ENCODE data around the gene SERPINC1. TPM values are rescaled to one million over a fixed set of nuclear protein-coding genes. Genes with fewer than 3 reads are reported as not detected.
"Not testable (repeated sequence)": the region's sequence is repeated elsewhere in the genome, so short reads cannot be mapped to it uniquely, and the experiment has no call there.

Gene SERPINC1
- total and polyA plus RNA-seq, 10 of the 15 experiments (the other 5 are each of a cell fraction or from before 2014, with no cell fraction given) = 0.11 to 0.44 TPM; not detected in 8

DNA sequence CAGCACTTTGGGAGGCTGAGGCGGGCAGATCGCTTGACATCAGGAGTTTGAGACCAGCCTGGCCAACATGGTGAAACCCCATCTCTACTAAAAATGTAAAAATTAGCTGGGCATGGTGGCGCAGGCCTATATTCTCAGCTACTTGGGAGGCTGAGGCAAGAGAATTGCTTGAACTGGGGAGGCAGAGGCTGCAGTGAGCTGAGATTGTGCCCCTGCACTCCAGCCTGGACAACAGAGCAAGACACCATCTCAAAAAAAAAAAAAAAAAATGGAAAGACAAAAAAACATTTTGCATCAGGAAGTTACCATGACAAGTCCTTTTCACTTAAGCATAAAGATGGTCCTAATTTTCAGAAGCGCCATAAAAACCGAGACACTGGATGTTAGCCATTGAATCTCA lies 13.4 kb upstream of the SERPINC1 start:
- H3K4me3 ChIP-seq; RAD21 ChIA-PET (ENCODE audit: unreplicated experiment); H3K9me3 ChIP-seq (replicated peaks; ENCODE audit: control insufficient read depth, insufficient read depth, low read length); CTCF ChIA-PET; H2AFZ ChIP-seq (ENCODE audit: control insufficient read depth, low read depth, low read length); POLR2A ChIA-PET; H4K20me1 ChIP-seq (ENCODE audit: control insufficient read depth, insufficient read depth); FAIRE-seq; H3K27ac ChIP-seq (ENCODE audit: control insufficient read depth, insufficient read depth); BruUV-seq (replicated peaks); in situ Hi-C loops (cut with MboI); H3K4me1 ChIP-seq (ENCODE audit: control insufficient read depth, insufficient read depth, low read length); H3K79me2 ChIP-seq (ENCODE audit: control insufficient read depth, insufficient read depth, low read length); ATAC-seq; DNase-seq (ENCODE audit: low read depth, low spot score); H3K36me3 ChIP-seq (ENCODE audit: control insufficient read depth in 2 of 2, insufficient read depth in 2 of 2, low read length in 1 of 2); H3K4me2 ChIP-seq (ENCODE audit: control insufficient read depth, insufficient read depth); H3K9ac ChIP-seq (ENCODE audit: control insufficient read depth, insufficient read depth, low read length); H3K27me3 ChIP-seq (replicated peaks in 1 of 2; ENCODE audit: control insufficient read depth in 2 of 2, insufficient read depth in 2 of 2, low read length in 1 of 2): not testable (repeated sequence)
- intact Hi-C loops (cut with micrococcal nuclease; ENCODE audit: unreplicated experiment) = loop anchor here (10.0 kb wide), 1 partner anchor 1186 kb away; no protein-coding TSS in a partner anchor
- SMC1A ChIA-PET (ENCODE audit: uncharacterized antibody, unreplicated experiment) = interaction anchor here (1.7 kb wide), 1 partner anchor 66 kb away, joined by 5 read pairs; no protein-coding TSS in a partner anchor
- WGBS (ENCODE audit: insufficient coverage, insufficient replicate concordance, low lambda C conversion rate, missing lambda C conversion rate) = 100% methylated on average over 5 of the region's 5 CpGs

- SMC1A ChIA-PET (ENCODE audit: uncharacterized antibody, unreplicated experiment) = no interaction called here
Measured at GRCh38 chr1:173925306-173926242, 8.4 kb upstream of the SERPINC1 start.

More at GRCh38 chr1:173925306-173926242, 8.4 kb upstream of the SERPINC1 start:
- no TSS peak for BruUV-seq (replicated peaks)
- WGBS (ENCODE audit: insufficient coverage, insufficient replicate concordance, low lambda C conversion rate, missing lambda C conversion rate) = 81% methylated on average over 8 of the region's 8 CpGs
- Histone ChIP-seq H3K9me3 (replicated peaks; ENCODE audit: control insufficient read depth, insufficient read depth, low read length) (no peaks in the 10 kb centered on the region), H3K9ac (ENCODE audit: control insufficient read depth, insufficient read depth, low read length) (no peak overlapping the region), H3K36me3 (ENCODE audit: control insufficient read depth in 2 of 2, insufficient read depth in 2 of 2, low read length in 1 of 2) (no peaks in the 10 kb centered on the region), H3K4me2 (ENCODE audit: control insufficient read depth, insufficient read depth) (no peak overlapping the region), H4K20me1 (ENCODE audit: control insufficient read depth, insufficient read depth) (no peaks in the 10 kb centered on the region), H3K4me3 (no peak overlapping the region), H3K4me1 (ENCODE audit: control insufficient read depth, insufficient read depth, low read length) (no peaks in the 10 kb centered on the region), H3K27ac (ENCODE audit: control insufficient read depth, insufficient read depth) (no peak overlapping the region), H2AFZ (ENCODE audit: control insufficient read depth, low read depth, low read length) (no peak overlapping the region), H3K27me3 (replicated peaks in 1 of 2; ENCODE audit: control insufficient read depth in 2 of 2, insufficient read depth in 2 of 2, low read length in 1 of 2) (no peaks in the 10 kb centered on the region), H3K79me2 (ENCODE audit: control insufficient read depth, insufficient read depth, low read length) (no peaks in the 10 kb centered on the region)
- ATAC-seq = no peak
- DNase-seq (ENCODE audit: low read depth, low spot score) = no peak
- RAD21 ChIA-PET (ENCODE audit: unreplicated experiment) = no interaction called here
- intact Hi-C loops (cut with micrococcal nuclease; ENCODE audit: unreplicated experiment) (loop anchor here (10.0 kb wide), 1 partner anchor 501 kb away; no protein-coding TSS in a partner anchor), in situ Hi-C loops (cut with MboI) (no loop called here)
- TF ChIP-seq CHD2 (IDR thresholded peaks at IDR 0.05; ENCODE audit: borderline replicate concordance, low read depth, low read length) (no peak), GABPA (IDR thresholded peaks at IDR 0.05; ENCODE audit: low read depth) (no peak), FOXM1 (IDR thresholded peaks at IDR 0.05; ENCODE audit: low read depth, low read length) (no peak)
- TF ChIP-seq, protein P1, sequence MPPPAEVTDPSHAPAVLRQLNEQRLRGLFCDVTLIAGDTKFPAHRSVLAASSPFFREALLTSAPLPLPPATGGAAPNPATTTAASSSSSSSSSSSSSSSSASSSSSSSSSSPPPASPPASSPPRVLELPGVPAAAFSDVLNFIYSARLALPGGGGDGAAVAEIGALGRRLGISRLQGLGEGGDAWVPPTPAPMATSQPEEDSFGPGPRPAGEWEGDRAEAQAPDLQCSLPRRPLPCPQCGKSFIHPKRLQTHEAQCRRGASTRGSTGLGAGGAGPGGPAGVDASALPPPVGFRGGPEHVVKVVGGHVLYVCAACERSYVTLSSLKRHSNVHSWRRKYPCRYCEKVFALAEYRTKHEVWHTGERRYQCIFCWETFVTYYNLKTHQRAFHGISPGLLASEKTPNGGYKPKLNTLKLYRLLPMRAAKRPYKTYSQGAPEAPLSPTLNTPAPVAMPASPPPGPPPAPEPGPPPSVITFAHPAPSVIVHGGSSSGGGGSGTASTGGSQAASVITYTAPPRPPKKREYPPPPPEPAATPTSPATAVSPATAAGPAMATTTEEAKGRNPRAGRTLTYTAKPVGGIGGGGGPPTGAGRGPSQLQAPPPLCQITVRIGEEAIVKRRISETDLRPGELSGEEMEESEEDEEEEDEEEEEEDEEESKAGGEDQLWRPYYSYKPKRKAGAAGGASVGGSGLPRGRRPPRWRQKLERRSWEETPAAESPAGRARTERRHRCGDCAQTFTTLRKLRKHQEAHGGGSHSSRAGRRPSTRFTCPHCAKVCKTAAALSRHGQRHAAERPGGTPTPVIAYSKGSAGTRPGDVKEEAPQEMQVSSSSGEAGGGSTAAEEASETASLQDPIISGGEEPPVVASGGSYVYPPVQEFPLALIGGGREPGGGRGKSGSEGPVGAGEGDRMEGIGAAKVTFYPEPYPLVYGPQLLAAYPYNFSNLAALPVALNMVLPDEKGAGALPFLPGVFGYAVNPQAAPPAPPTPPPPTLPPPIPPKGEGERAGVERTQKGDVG (CRISPR knock-in tag; IDR thresholded peaks at IDR 0.05) = no peak
- POLR2A ChIA-PET = interaction anchor here (1.3 kb wide), 1 partner anchor 57 kb away, joined by 3 read pairs; the partner anchor contains the start of gene ZBTB37
- CTCF ChIA-PET = no interaction called here
- no peak for FAIRE-seq

All from GM12878 (cell line).